Pancreas (tissue), 10 donors: Measurements from ENCODE around the gene HDGFL3. TPM values are rescaled to one million over a fixed set of nuclear protein-coding genes. Genes with fewer than 3 reads are reported as not detected.

Source experiments
- ATAC-seq, 4 donors: fragments of 200-7000 bp; cut with Tn5 transposase; one replicate each; pipeline versions ENCODE4 v1.8.0 to v1.9.1; 2020; ENCODE audit warnings: mild to moderate bottlenecking in 4 of 4, moderate library complexity in 4 of 4
- DNase-seq, 6 donors: peaks; one replicate each; pipeline ENCODE4 v3.0.0-alpha.2; 2020
- FAIRE-seq: peaks from 2 replicates; lab custom pipeline; 2012; peaks lifted over from hg19 to GRCh38; lab: Jason Lieb, UNC
- H3K27ac ChIP-seq, 4 donors: fragments of 200-600 bp; sonication (generic); 1 replicate in 3 of 4; 2 replicates in 1 of 4; pipeline versions ENCODE4 v1.5.0 to v1.8.0; 2020
- H3K27me3 ChIP-seq, 4 donors: fragments of 200-600 bp; one replicate each; pipeline ENCODE4 v1.8.0; 2021
- H3K36me3 ChIP-seq, 3 donors: fragments of 200-600 bp; sonication (generic) in 1 of 3; one replicate each; pipeline versions ENCODE4 v1.5.0 to v1.8.0; 2020 to 2021
- H3K4me1 ChIP-seq, 3 donors: fragments of 200-600 bp; one replicate each; pipeline ENCODE4 v1.8.0; 2021
- H3K4me3 ChIP-seq, 4 donors: fragments of 200-600 bp; sonication (generic) in 2 of 4; one replicate each; pipeline versions ENCODE4 v1.5.0 to v1.8.0; 2020 to 2021
- H3K9me3 ChIP-seq, 4 donors: fragments of 200-600 bp; one replicate each; pipeline ENCODE4 v1.8.0; 2021
- CTCF ChIP-seq, 4 donors: fragments of 200-600 bp; sonication (generic) in 3 of 4; IDR thresholded peaks; one replicate each; pipeline versions ENCODE4 v1.5.0 to v1.8.0; 2021; ENCODE audit warnings: antibody characterized with exemption in 4 of 4
- WGBS, 2 donors: extraction: QIAGEN DNeasy Blood & Tissue Kit; methylation state at CpG; one replicate each; pipeline ENCODE4 v1.1.7; 2013; 5-methylcytosine and 5-hydroxymethylcytosine counted together
- intact Hi-C, 3 donors: fragments of 100-400 bp; cut with DNase I; formaldehyde crosslinking; loops; one replicate each; pipeline versions ENCODE4 v1.11.1 to v1.14.2; 2022
- polyA plus RNA-seq, 2 donors: library from polyadenylated mRNA; stranded (reverse); fragments of 200-250 nt; gene quantifications; one replicate each; pipeline ENCODE4 v1.2.3, GENCODE V29; 2013
- total RNA-seq, 6 donors: library from RNA; stranded (reverse); fragmentation: NEBNext Ultra II Directional in 4 of 6; extraction: Animal tissue kit (Norgen Biotek cat#: 25700) in 4 of 6; gene quantifications; one replicate each; pipeline versions ENCODE4 v1.2.1 to v1.2.4, GENCODE V29; 2021 to 2023
- donor health status: healthy with polysubstance abuse.
- donor health status: DM: no; HTN: no; CAD: no; lungs with moderate emphysema.
- donor health status: DM: no; HTN: no; CAD: no.
- donor health status: control.
- donor health status: control.
- donor health status: Bipolar disorder and iron deficiency.
- donor health status: DM: yes; HTN: yes; CAD: no.
- donor health status: DM: no; HTN: no; CAD: no.
- donor health status: DM: no; HTN: no; CAD: no.
- donor health status: DM: yes; HTN: yes; CAD: no.

Gene HDGFL3
- total and polyA plus RNA-seq, 8 donors, result 3.0 to 17.2 (median 7.9) TPM

- intact Hi-C loops, result no loop called here
- DNase-seq, result no peak
- H3K27me3 ChIP-seq, result no peaks in the 10 kb centered on the region
- TF ChIP-seq CTCF (IDR thresholded peaks at IDR 0.05), result no peak
- ATAC-seq, result no peak
- H3K9me3 ChIP-seq, result no peaks in the 10 kb centered on the region
- H3K27ac ChIP-seq, result no peak overlapping the region
- no peak for FAIRE-seq
- H3K4me3 ChIP-seq, result no peak overlapping the region
- 92 to 100% methylated on average over 2 of the region's 2 CpGs for WGBS, 2 donors
- no peaks in the 10 kb centered on the region for H3K36me3 ChIP-seq
- H3K4me1 ChIP-seq, result no peaks in the 10 kb centered on the region
These were observed 7.7 kb upstream of the HDGFL3 start for GRCh38 chr15:83215306-83215705.

GRCh38 chr15:83210619-83211018 is 3.0 kb upstream of the HDGFL3 start:
- Histone ChIP-seq H3K4me1 (peaks cover 0 to 2% (median 0%) of the 10 kb centered on the region in 3 donors), H3K36me3 (no peaks in the 10 kb centered on the region), H3K27me3 (no peaks in the 10 kb centered on the region), H3K9me3 (no peaks in the 10 kb centered on the region), H3K4me3 (no peak overlapping the region), H3K27ac (no peak overlapping the region)
- FAIRE-seq, result no peak
- no peak for TF ChIP-seq CTCF (IDR thresholded peaks at IDR 0.05)
- peak in 3 of 4 donors; percentile 45 to 53 (median 48) for ATAC-seq
- intact Hi-C loops, result no loop called here
- peak in 3 of 6 donors; percentile 23 to 55 (median 27) for DNase-seq
- 12 to 17% methylated on average over 3 of the region's 3 CpGs for WGBS, 2 donors

- H3K27ac ChIP-seq, result no peak overlapping the region
- no peaks in the 10 kb centered on the region for H3K36me3 ChIP-seq
- TF ChIP-seq CTCF (IDR thresholded peaks at IDR 0.05), result no peak
- 69 to 71% methylated on average over 5 of the region's 5 CpGs for WGBS, 2 donors
- no peaks in the 10 kb centered on the region for H3K27me3 ChIP-seq
- no peak for DNase-seq
- FAIRE-seq, result no peak
- no peaks in the 10 kb centered on the region for H3K9me3 ChIP-seq
- peaks cover 0 to 13% (median 7%) of the 10 kb centered on the region in 3 donors for H3K4me1 ChIP-seq
- no peak overlapping the region for H3K4me3 ChIP-seq
- no peak for ATAC-seq
- intact Hi-C loops, result no loop called here
These were observed 1.7 kb upstream of the HDGFL3 start for GRCh38 chr15:83209333-83209732.

GRCh38 chr15:83208367-83208661 is 691 bp upstream of the HDGFL3 start:
- peaks cover 0 to 13% (median 7%) of the 10 kb centered on the region in 3 donors for H3K4me1 ChIP-seq
- TF ChIP-seq CTCF (IDR thresholded peaks at IDR 0.05), result no peak
- 14 to 17% methylated on average over 11 of the region's 11 CpGs for WGBS, 2 donors
- H3K27ac ChIP-seq, result peak overlapping the region in 2 of 4 donors; percentile 44 to 81
- H3K27me3 ChIP-seq, result no peaks in the 10 kb centered on the region
- intact Hi-C loops, result no loop called here
- no peaks in the 10 kb centered on the region for H3K9me3 ChIP-seq
- DNase-seq (no peak), ATAC-seq (peak in 1 of 4 donors; percentile 7), FAIRE-seq (no peak)
- H3K36me3 ChIP-seq, result no peaks in the 10 kb centered on the region
- peak overlapping the region; percentile 38 to 85 (median 69) for H3K4me3 ChIP-seq

GRCh38 chr15:83207009-83207659 is 489 bp downstream of the HDGFL3 start:
- Histone ChIP-seq H3K9me3 (no peaks in the 10 kb centered on the region), H3K36me3 (no peaks in the 10 kb centered on the region), H3K27ac (peak overlapping the region; percentile 48 to 87 (median 72)), H3K4me1 (peaks cover 0 to 13% (median 7%) of the 10 kb centered on the region in 3 donors), H3K4me3 (peak overlapping the region; percentile 59 to 85 (median 69)), H3K27me3 (no peaks in the 10 kb centered on the region)
- peak; percentile 18 to 75 (median 42) for DNase-seq
- WGBS, 2 donors, result 1 to 2% methylated on average over 30 to 93 of the region's 93 CpGs
- intact Hi-C loops, result no loop called here
- no peak for FAIRE-seq
- no peak for TF ChIP-seq CTCF (IDR thresholded peaks at IDR 0.05)
- peak; percentile 40 to 53 (median 49) for ATAC-seq
